H9 (cell line): Measurements from ENCODE around the gene ZNF646. TPM values are rescaled to one million over a fixed set of nuclear protein-coding genes. Genes with fewer than 3 reads are reported as not detected.
A peak's percentile ranks its signal among the peaks of the same experiment; 100 is the strongest.

Experiments used
- DNase-seq: peaks from one replicate; pipeline ENCODE4 v3.0.0-alpha.2; 2017
- H2AFZ ChIP-seq: one replicate; pipeline ENCODE4 v1.6.1; 2013; ENCODE audit warnings: mild to moderate bottlenecking, low read length, control low read depth, moderate library complexity
- H2AK5ac ChIP-seq: 2 replicates; pipeline ENCODE4 v1.6.1; 2013; ENCODE audit warnings: low read length, control low read depth, mixed read lengths; ENCODE audit not compliant: insufficient read length
- H2BK120ac ChIP-seq: one replicate; pipeline ENCODE4 v1.6.1; 2013; ENCODE audit warnings: low read depth, mild to moderate bottlenecking, low read length, control low read depth, inconsistent platforms; ENCODE audit not compliant: poor library complexity, severe bottlenecking
- H2BK12ac ChIP-seq: 2 replicates; pipeline ENCODE4 v1.6.1; 2013; ENCODE audit warnings: low read length, control low read depth, mixed read lengths, low read depth; ENCODE audit not compliant: insufficient read length
- H2BK15ac ChIP-seq: 2 replicates; pipeline ENCODE4 v1.6.1; 2013; ENCODE audit warnings: low read depth, low read length, control low read depth
- H2BK20ac ChIP-seq: one replicate; pipeline ENCODE4 v1.6.1; 2013; ENCODE audit warnings: low read depth, mild to moderate bottlenecking, low read length, control low read depth, inconsistent platforms; ENCODE audit not compliant: poor library complexity, severe bottlenecking
- H2BK5ac ChIP-seq: 2 replicates; pipeline ENCODE4 v1.6.1; 2013; ENCODE audit warnings: low read length, control low read depth, mixed read lengths; ENCODE audit not compliant: insufficient read length
- H3K14ac ChIP-seq: 2 replicates; pipeline ENCODE4 v1.6.1; 2013; ENCODE audit warnings: low read length, control low read depth; ENCODE audit not compliant: insufficient read depth
- H3K18ac ChIP-seq: 2 replicates; pipeline ENCODE4 v1.6.1; 2013; ENCODE audit warnings: low read depth, mild to moderate bottlenecking, mixed read lengths, low read length, control low read depth; ENCODE audit not compliant: insufficient read length
- H3K23ac ChIP-seq: 2 replicates; pipeline ENCODE4 v1.6.1; 2013; ENCODE audit warnings: low read length, control low read depth, mixed read lengths, low read depth; ENCODE audit not compliant: insufficient read length
- H3K23me2 ChIP-seq: 2 replicates; pipeline ENCODE4 v1.6.1; 2013; ENCODE audit warnings: low read depth, mild to moderate bottlenecking, mixed read lengths, low read length, control low read depth; ENCODE audit not compliant: insufficient read length, poor library complexity, severe bottlenecking
- H3K27ac ChIP-seq: 2 replicates; pipeline ENCODE4 v1.5.1; 2013; ENCODE audit warnings: low read length, control low read depth, mixed read lengths, low read depth; ENCODE audit not compliant: insufficient read length
- H3K27me3 ChIP-seq: 2 replicates; pipeline ENCODE4 v1.6.1; 2013; ENCODE audit warnings: low read length, control low read depth, inconsistent platforms; ENCODE audit not compliant: insufficient read depth
- H3K4ac ChIP-seq: 2 replicates; pipeline ENCODE4 v1.6.1; 2013; ENCODE audit warnings: low read depth, mild to moderate bottlenecking, control low read depth, inconsistent platforms, low read length, moderate library complexity
- H3K4me1 ChIP-seq: 2 replicates; pipeline ENCODE4 v1.6.1; 2013; ENCODE audit warnings: low read length, control low read depth, inconsistent platforms; ENCODE audit not compliant: insufficient read depth
- H3K4me2 ChIP-seq: 2 replicates; pipeline ENCODE4 v1.6.1; 2013; ENCODE audit warnings: low read length, control low read depth, mixed read lengths; ENCODE audit not compliant: insufficient read length, insufficient read depth
- H3K56ac ChIP-seq: 2 replicates; pipeline ENCODE4 v1.6.1; 2013; ENCODE audit warnings: low read depth, mild to moderate bottlenecking, mixed read lengths, low read length, control low read depth; ENCODE audit not compliant: insufficient read length
- H3K79me1 ChIP-seq: 2 replicates; pipeline ENCODE4 v1.6.1; 2013; ENCODE audit warnings: low read depth, mild to moderate bottlenecking, moderate library complexity, low read length, control low read depth, inconsistent platforms; ENCODE audit not compliant: insufficient read depth, poor library complexity, severe bottlenecking
- H3K79me2 ChIP-seq: 2 replicates; pipeline ENCODE4 v1.6.1; 2013; ENCODE audit warnings: low read length, control low read depth, inconsistent platforms; ENCODE audit not compliant: insufficient read depth
- H3K9ac ChIP-seq: 2 replicates; pipeline ENCODE4 v1.6.1; 2013; ENCODE audit warnings: low read length, control low read depth, mixed read lengths; ENCODE audit not compliant: insufficient read length; ENCODE audit errors: extremely low read depth
- H3K9me3 ChIP-seq: one replicate; pipeline ENCODE4 v1.6.1; 2013; ENCODE audit warnings: low read depth, low read length, inconsistent platforms; ENCODE audit not compliant: control insufficient read depth
- H3T11ph ChIP-seq: one replicate; pipeline ENCODE4 v1.6.1; 2013; ENCODE audit warnings: mild to moderate bottlenecking, low read length, control low read depth, inconsistent platforms
- H4K20me1 ChIP-seq: one replicate; pipeline ENCODE4 v1.6.1; 2013; ENCODE audit not compliant: control insufficient read depth, insufficient read length, insufficient read depth
- H4K5ac ChIP-seq: 2 replicates; pipeline ENCODE4 v1.6.1; 2013; ENCODE audit warnings: low read depth, mild to moderate bottlenecking, mixed read lengths, low read length, control low read depth; ENCODE audit not compliant: insufficient read length
- H4K8ac ChIP-seq: replicated peaks from 2 replicates; pipeline ENCODE4 v1.6.1; 2013; ENCODE audit warnings: low read length, control low read depth, mixed read lengths, low read depth; ENCODE audit not compliant: insufficient read length
- H4K91ac ChIP-seq: 2 replicates; pipeline ENCODE4 v1.6.1; 2013; ENCODE audit warnings: low read depth, mild to moderate bottlenecking, moderate library complexity, mixed read lengths, low read length, control low read depth; ENCODE audit not compliant: insufficient read length
- H3K27ac Mint-ChIP-seq, 3 experiments: 2 replicates in 2 of 3; 3 replicates in 1 of 3; pipeline ENCODE4 v1.8.0; 2020 to 2021; ENCODE audit warnings: mixed read lengths in 3 of 3, mild to moderate bottlenecking in 1 of 3, moderate library complexity in 1 of 3
- H3K27me3 Mint-ChIP-seq: 2 replicates; pipeline ENCODE4 v1.8.0; 2021; ENCODE audit warnings: low read depth, mild to moderate bottlenecking, moderate library complexity, mixed read lengths
- H3K36me3 Mint-ChIP-seq, 3 experiments: 2 replicates in 2 of 3; 3 replicates in 1 of 3; pipeline ENCODE4 v1.8.0; 2020 to 2021; ENCODE audit warnings: low read depth in 3 of 3, mixed read lengths in 3 of 3; ENCODE audit not compliant: insufficient read depth in 1 of 3
- H3K4me1 Mint-ChIP-seq, 2 experiments: 2 replicates each; pipeline ENCODE4 v1.8.0; 2020; ENCODE audit warnings: mixed read lengths in 2 of 2
- H3K4me3 Mint-ChIP-seq, 2 experiments: 2 replicates in 1 of 2; 3 replicates in 1 of 2; pipeline ENCODE4 v1.8.0; 2020 to 2021; ENCODE audit warnings: mild to moderate bottlenecking in 2 of 2, mixed read lengths in 2 of 2, moderate library complexity in 1 of 2
- H3K9me3 Mint-ChIP-seq, 2 experiments: 2 replicates in 1 of 2; 3 replicates in 1 of 2; pipeline ENCODE4 v1.8.0; 2020; ENCODE audit warnings: mild to moderate bottlenecking in 2 of 2, mixed read lengths in 2 of 2, moderate library complexity in 1 of 2
- CTCF ChIP-seq: fragments of 200-600 bp; sonication (generic); conservative IDR thresholded peaks from 3 replicates; pipeline ENCODE4 v1.8.0; 2021; ENCODE audit warnings: antibody characterized with exemption, mild to moderate bottlenecking
- WGBS: extraction: QIAGEN DNeasy Blood & Tissue Kit; methylation state at CpG from one replicate; pipeline ENCODE4 v1.1.7; 2013; ENCODE audit warnings: missing lambda C conversion rate, low lambda C conversion rate, mixed read lengths; ENCODE audit not compliant: insufficient read length; ENCODE audit errors: extremely low coverage; 5-methylcytosine and 5-hydroxymethylcytosine counted together
- total RNA-seq: library from RNA; stranded (reverse); gene quantifications from 2 replicates; pipeline ENCODE4 v1.2.1, GENCODE V29; 2021

The ZNF646 gene
- total RNA-seq, 1 experiment from 2014 or later: 29.2 TPM

GRCh38 chr16:31108035-31108793 is 34.0 kb downstream of the ZNF646 start, which contains the start of gene BCKDK:
Gene BCKDK (plus strand): TSS chr16:31108386. CDS start chr16:31109224, 838 bp downstream.
- Histone ChIP-seq H2BK5ac (no peak within 1 kb of the TSS), H3T11ph (no peak within 1 kb of the TSS), H2BK120ac (no peak within 1 kb of the TSS), H3K18ac (no peak within 1 kb of the TSS), H4K5ac (no peak within 1 kb of the TSS), H3K23me2 (peaks cover 8% of the 10 kb centered on the region), H4K91ac (no peak within 1 kb of the TSS), H3K27ac (no peak within 1 kb of the TSS), H3K56ac (no peak within 1 kb of the TSS), H2BK15ac (no peak within 1 kb of the TSS), H3K23ac (no peak within 1 kb of the TSS), H3K27me3 (no peaks in the 10 kb centered on the region; the same call in 1 of the 2 replicates), H2BK12ac (no peak within 1 kb of the TSS), H3K14ac (peak within 1 kb of the TSS; percentile 44), H3K4me2 (peak within 1 kb of the TSS; percentile 57), H3K79me2 (no peaks in the 10 kb centered on the region; the same call in 1 of the 2 replicates), H2BK20ac (no peak within 1 kb of the TSS), H4K8ac (no peak within 1 kb of the TSS), H3K4ac (no peak within 1 kb of the TSS), H3K9ac (peak within 1 kb of the TSS; percentile 11), H3K9me3 (no peaks in the 10 kb centered on the region), H2AFZ (no peak within 1 kb of the TSS), H3K4me1 (no peaks in the 10 kb centered on the region), H3K79me1 (no peaks in the 10 kb centered on the region), H4K20me1 (no peaks in the 10 kb centered on the region), H2AK5ac (no peak within 1 kb of the TSS)
- peak within 1 kb of the TSS; percentile 76 to 85 for H3K4me3 Mint-ChIP-seq
- peaks cover 19 to 37% (median 31%) of the 10 kb centered on the region in 3 experiments for H3K36me3 Mint-ChIP-seq
- TF ChIP-seq CTCF: no peak
- no peaks in the 10 kb centered on the region; the same call in 1 of the 2 replicates for H3K27me3 Mint-ChIP-seq
- peak; percentile 80 for DNase-seq
- WGBS: no CpG with 5 or more reads among the region's 68 CpGs
- no peak within 1 kb of the TSS for H3K27ac Mint-ChIP-seq
- peaks cover 0 to 2% of the 10 kb centered on the region in 2 experiments; a peak in 3 of 5 replicates for H3K9me3 Mint-ChIP-seq
- H3K4me1 Mint-ChIP-seq: peaks cover 9 to 14% of the 10 kb centered on the region in 2 experiments
